Esophagus muscularis mucosa (tissue), 4 donors: ENCODE data around the gene GOLGA7B.

Experiments
- CTCF ChIP-seq, 3 experiments: fragments of 200-600 bp in 2 of 3; fragments of 450-650 bp in 1 of 3; sonication (generic) in 2 of 3; IDR thresholded peaks; one replicate each; pipeline ENCODE4 v1.5.1; 2017 to 2019; ENCODE audit warnings: antibody characterized with exemption in 3 of 3, mild to moderate bottlenecking in 2 of 3, moderate library complexity in 1 of 3
- EP300 ChIP-seq: sonication (generic); formaldehyde crosslinking; IDR thresholded peaks from one replicate; pipeline ENCODE4 v1.6.1; 2017; ENCODE audit warnings: antibody characterized with exemption
- POLR2A ChIP-seq: fragments of 450-650 bp; IDR thresholded peaks from one replicate; pipeline ENCODE4 v1.6.1; 2017; ENCODE audit warnings: antibody characterized with exemption, moderate library complexity, mild to moderate bottlenecking, low read depth
- POLR2AphosphoS5 ChIP-seq, 2 donors: sonication (generic); formaldehyde crosslinking; IDR thresholded peaks; one replicate each; pipeline ENCODE4 v1.6.1; 2017; ENCODE audit warnings: antibody characterized with exemption in 2 of 2

- no peak for TF ChIP-seq EP300
- no peak for TF ChIP-seq POLR2AphosphoS5 (IDR thresholded peaks at IDR 0.05)
- TF ChIP-seq CTCF (IDR thresholded peaks at IDR 0.05) = no peak
- no peak for TF ChIP-seq POLR2A
Measured at GRCh38 chr10:97905276-97905675, 55.6 kb downstream of the GOLGA7B start.
